Germinal center (tissue), 1 donor: Measurements from ENCODE around the gene TUBA3C.
"Not testable (repeated sequence)": the region's sequence is repeated elsewhere in the genome, so short reads cannot be mapped to it uniquely, and the experiment has no call there.

Experiments used
- DNase-seq: peaks from one replicate; pipeline ENCODE4 v3.0.0; 2012; ENCODE audit warnings: mixed read lengths, low spot score

TUBA3C gene

DNA sequence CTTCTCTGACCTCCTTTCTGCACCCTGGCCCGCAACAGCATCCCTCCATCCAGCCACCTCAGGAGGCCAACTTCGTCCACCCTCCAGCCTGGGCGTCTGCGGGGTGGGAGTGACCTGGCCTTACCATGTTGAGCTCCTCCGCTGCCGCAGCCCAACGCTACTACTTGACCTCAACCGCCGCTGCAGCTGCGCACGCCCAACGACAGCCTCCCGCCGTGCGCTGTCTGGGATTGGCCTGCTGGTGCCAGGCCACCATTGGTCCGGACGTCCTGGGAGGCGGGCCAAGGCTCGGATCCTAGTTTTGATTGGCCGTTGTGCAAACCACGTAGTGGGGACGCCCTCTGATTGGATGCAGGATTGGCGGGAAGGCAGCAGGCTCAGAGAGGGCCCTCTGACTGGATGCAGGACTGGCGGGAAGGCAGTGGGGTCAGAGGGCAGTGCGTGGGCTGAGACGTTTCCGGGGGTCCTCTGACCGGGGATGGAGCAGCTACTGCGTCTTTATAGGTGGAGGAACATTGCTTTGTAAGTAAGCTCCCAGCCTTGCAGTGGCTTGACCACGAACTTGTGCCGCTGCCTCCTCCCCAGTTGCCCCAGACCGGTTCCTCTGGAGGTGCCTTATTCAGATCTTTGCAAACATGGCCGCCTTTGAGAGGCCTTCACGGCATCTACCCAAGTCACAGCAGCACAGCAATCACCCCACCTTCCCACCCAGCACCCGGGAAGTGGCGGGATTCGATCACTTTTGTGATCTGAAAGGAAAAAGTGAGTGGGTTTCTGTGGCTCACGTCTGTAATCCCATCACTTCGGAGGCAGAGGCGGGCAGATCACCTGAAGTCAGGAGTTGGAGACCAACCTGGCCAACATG lies at the start of gene TUBA3C:
Gene TUBA3C (minus strand): TSS at position 204 of the 865 bp plus-strand sequence. CDS start 77 bp downstream, at position 127.
- no peak for DNase-seq

DNA sequence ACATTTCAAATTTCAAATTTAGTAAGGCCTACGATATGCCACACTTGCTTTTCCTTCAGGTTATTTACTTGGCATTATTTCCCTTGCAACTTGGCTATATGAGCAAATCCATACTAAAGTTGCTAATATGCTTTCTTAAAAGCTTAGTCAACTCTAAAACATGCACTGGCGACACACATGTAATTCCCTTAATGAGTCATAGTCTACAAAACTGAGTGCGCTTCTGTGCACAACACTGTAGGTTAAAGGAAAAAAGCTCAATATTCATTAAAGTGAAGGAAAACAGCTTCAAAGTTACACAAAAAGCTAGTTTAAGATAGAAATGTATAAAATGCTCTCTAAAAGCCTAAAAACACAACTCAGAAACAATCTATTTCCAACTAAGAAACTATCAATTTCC lies 25.8 kb upstream of the TUBA3C start:
- DNase-seq = not testable (repeated sequence)

GRCh38 chr13:19192622-19193021 lies 11.0 kb upstream of the TUBA3C start:
- not testable (repeated sequence) for DNase-seq

GRCh38 chr13:19189911-19190310 lies 8.3 kb upstream of the TUBA3C start:
- DNase-seq = not testable (repeated sequence)

DNA sequence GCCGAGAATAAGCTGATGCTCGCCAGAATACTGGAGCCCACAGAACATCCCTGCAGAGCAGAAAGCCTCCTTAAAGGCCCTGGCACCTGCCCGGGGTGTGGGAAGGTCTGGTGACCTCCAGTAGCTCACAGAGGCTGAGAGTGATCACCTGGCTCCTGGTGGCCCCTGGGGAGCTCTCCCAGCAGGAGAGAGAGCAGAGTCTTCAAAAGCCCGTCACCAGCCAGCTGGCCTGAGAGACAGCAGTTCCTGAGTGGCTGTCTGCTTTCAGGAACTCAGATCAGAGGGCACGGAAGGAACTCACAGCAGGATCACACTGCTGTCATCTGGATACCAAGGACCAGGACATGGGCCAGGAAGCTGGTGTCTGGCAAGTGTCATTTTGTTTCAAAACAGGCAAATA lies 7.7 kb upstream of the TUBA3C start:
- DNase-seq = not testable (repeated sequence)

GRCh38 chr13:19185865-19186645 lies 4.4 kb upstream of the TUBA3C start:
- no peak for DNase-seq

DNA sequence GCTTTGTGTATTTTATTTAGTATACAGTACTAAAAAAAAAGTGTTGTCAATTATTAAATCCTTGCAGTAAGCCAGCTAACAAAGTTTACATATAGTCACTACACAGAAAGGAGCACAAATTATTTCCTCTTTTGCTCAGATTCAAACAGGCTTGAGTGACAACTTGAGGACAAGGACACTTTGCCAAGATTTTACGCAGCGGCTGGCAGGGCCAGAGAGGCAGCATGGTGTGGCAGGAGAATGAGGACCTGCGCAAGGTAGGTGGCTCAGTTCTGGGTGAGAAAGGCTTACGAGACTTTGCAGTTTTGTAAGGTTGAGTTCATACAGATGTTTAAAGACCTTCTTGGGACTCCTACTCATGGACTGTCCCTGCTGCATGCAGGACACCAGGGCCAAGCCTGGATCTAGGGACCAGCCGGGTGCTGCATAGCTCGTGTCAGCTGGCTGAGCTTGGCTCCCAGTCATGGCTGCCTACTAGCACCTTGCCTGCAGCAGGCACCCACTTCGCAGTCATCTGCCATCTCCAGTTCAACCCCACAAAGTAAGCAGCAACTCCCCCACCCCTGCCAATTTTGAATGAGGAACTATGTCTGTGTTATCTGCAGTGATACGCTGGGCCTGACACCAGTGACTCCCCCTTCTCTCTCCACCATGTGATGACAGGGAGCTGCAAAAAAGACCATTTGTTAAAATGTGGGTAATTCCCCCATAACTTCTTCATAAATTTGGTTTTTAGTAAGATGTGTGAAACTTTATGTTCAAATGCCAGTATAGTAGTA lies 3.7 kb upstream of the TUBA3C start:
- no peak for DNase-seq

DNA sequence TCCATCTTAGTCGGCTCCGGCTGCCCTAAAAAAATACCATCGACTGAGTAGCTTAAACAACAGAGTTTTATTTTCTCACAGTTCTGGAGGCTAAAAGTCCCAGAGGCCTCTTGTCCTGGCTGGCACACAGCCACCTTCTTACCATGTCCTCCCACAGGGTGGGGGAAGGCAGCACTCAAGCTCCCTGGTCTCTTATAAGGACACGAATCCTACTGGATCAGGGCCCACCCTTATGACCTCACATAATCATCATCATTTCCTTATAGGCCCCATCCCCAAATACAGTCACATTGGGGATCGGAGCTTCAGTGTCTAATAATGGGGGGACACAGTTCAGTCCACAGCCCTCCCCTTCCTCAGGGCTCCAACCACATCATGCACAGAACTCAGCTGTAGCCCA lies 2.6 kb upstream of the TUBA3C start:
- no peak for DNase-seq

GRCh38 chr13:19183676-19184075 lies 2.1 kb upstream of the TUBA3C start:
- no peak for DNase-seq

- no peak for DNase-seq
These were observed 912 bp upstream of the TUBA3C start for GRCh38 chr13:19182536-19182935.

GRCh38 chr13:19181021-19181620 lies 503 bp downstream of the TUBA3C start:
- DNase-seq = no peak

DNA sequence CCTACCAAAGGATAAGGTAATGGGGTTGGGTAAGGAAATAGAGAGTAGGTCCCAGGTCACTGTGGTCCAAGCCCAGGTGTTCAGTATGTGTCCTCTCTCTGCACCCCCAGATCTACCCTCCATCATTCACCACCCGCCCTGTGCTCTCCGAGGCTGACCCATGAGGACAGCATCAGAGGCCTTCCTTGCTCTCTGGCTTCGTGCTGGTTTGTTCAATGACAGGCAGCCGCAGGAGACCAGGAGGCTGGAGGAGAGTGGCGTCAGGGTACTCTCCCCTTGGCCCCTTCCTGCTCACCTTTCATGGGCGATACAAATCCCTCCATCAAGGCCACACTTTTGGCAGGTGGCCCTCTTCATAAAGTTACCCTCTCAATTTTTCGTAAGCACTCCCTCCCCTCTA lies 1.7 kb downstream of the TUBA3C start:
- DNase-seq = no peak

- no peak for DNase-seq
These were observed 2.6 kb downstream of the TUBA3C start for GRCh38 chr13:19178901-19179593.

- DNase-seq = not testable (repeated sequence)
These were observed 4.4 kb downstream of the TUBA3C start for GRCh38 chr13:19176981-19177776.

- DNase-seq = no peak
These were observed 7.9 kb downstream of the TUBA3C start for GRCh38 chr13:19173752-19174151.

GRCh38 chr13:19172647-19173030 lies 9.0 kb downstream of the TUBA3C start:
- DNase-seq = no peak

GRCh38 chr13:19172007-19172646 lies 9.5 kb downstream of the TUBA3C start:
- no peak for DNase-seq

DNA sequence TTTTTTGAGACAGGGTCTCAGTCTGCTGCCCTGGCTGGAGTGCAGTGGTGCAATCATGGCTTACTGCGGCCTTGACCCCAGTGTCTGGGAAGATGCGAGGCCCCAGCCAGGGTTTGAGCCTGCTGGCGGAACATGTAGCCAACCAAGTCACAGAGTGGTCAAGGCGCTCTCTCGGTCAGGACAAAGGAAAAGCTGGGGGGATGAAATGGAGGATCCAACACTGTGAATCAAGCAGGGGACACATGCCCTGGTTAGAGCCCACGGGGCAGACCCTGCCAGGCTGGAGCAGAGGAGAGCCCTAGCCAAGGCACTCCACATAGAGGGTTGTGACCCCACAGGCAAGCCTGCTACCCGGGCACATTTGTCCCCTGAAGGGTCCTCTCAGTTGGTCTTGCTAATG lies 10.1 kb downstream of the TUBA3C start:
- DNase-seq = no peak

GRCh38 chr13:19169991-19170390 lies 11.6 kb downstream of the TUBA3C start:
- DNase-seq = no peak

GRCh38 chr13:19169496-19169895 lies 12.1 kb downstream of the TUBA3C start:
- DNase-seq = no peak
